ENCODE results near the gene CENPP.

DNA sequence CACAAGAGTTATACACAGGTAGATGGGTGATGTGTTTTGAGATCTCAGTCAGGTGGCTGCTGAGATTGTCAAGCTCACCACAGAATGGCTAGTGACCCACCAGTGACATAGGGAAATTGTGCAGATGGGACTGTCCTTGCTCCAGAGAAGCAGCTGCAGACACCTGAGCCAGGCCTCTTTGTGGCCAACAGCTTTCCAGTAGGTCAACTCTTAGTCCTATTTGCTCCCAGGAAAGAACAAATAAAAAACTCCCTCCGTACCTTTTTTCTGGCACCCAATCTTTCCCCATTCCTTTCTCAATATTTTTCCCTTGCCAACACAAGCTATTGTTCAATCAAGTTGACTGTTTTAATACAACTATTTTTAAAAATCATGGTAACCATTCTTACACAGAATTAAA is 46.5 kb upstream of the CENPP start:
- TF ChIP-seq POLR2A (IDR thresholded peaks at IDR 0.05), result no peak
- TF ChIP-seq, protein P1, sequence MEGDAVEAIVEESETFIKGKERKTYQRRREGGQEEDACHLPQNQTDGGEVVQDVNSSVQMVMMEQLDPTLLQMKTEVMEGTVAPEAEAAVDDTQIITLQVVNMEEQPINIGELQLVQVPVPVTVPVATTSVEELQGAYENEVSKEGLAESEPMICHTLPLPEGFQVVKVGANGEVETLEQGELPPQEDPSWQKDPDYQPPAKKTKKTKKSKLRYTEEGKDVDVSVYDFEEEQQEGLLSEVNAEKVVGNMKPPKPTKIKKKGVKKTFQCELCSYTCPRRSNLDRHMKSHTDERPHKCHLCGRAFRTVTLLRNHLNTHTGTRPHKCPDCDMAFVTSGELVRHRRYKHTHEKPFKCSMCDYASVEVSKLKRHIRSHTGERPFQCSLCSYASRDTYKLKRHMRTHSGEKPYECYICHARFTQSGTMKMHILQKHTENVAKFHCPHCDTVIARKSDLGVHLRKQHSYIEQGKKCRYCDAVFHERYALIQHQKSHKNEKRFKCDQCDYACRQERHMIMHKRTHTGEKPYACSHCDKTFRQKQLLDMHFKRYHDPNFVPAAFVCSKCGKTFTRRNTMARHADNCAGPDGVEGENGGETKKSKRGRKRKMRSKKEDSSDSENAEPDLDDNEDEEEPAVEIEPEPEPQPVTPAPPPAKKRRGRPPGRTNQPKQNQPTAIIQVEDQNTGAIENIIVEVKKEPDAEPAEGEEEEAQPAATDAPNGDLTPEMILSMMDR (IDR thresholded peaks at IDR 0.05), result no peak

Measured in body of pancreas (tissue), 4 donors.